Natural killer cell (primary cell): ENCODE data around the gene FLT3LG. TPM values are rescaled to one million over a fixed set of nuclear protein-coding genes. Genes with fewer than 3 reads are reported as not detected.
"Not testable (repeated sequence)": the region's sequence is repeated elsewhere in the genome, so short reads cannot be mapped to it uniquely, and the experiment has no call there.

Experiments used
- ATAC-seq, 3 donors: fragments of 150-1000 bp in 2 of 3; fragments of 200-7000 bp in 1 of 3; cut with Tn5 transposase; 1 replicate in 1 of 3; 2 replicates in 2 of 3; pipeline ENCODE4 v1.10.0; 2021; ENCODE audit warnings: mild to moderate bottlenecking in 2 of 3, moderate library complexity in 2 of 3
- DNase-seq, 2 donors: peaks; one replicate each; pipeline versions ENCODE4 v3.0.0 to v3.0.0-alpha.2; 2013 to 2021; ENCODE audit warnings: mixed read lengths in 1 of 2
- H3K27ac ChIP-seq: one replicate; pipeline ENCODE4 v1.5.1; 2013; ENCODE audit warnings: mild to moderate bottlenecking, low read length
- H3K27me3 ChIP-seq: one replicate; pipeline ENCODE4 v1.6.1; 2013; ENCODE audit warnings: low read length; ENCODE audit not compliant: control insufficient read depth, insufficient read depth
- H3K36me3 ChIP-seq: one replicate; pipeline ENCODE4 v1.6.1; 2013; ENCODE audit warnings: low read length; ENCODE audit not compliant: control insufficient read depth, insufficient read depth
- H3K4me1 ChIP-seq: one replicate; pipeline ENCODE4 v1.6.1; 2013; ENCODE audit warnings: low read length; ENCODE audit not compliant: control insufficient read depth, insufficient read depth
- H3K4me3 ChIP-seq: one replicate; pipeline ENCODE4 v1.5.1; 2013; ENCODE audit warnings: low read length
- H3K9me3 ChIP-seq: one replicate; pipeline ENCODE4 v1.6.1; 2013; ENCODE audit warnings: low read length; ENCODE audit not compliant: control insufficient read depth, insufficient read depth
- H3K27ac Mint-ChIP-seq, 2 donors: one replicate each; pipeline ENCODE4 v1.8.0; 2022; ENCODE audit warnings: mild to moderate bottlenecking in 2 of 2, mixed read lengths in 2 of 2, moderate library complexity in 1 of 2
- H3K27me3 Mint-ChIP-seq, 2 donors: one replicate each; pipeline ENCODE4 v1.8.0; 2022; ENCODE audit warnings: low read depth in 2 of 2, mixed read lengths in 2 of 2
- H3K36me3 Mint-ChIP-seq: one replicate; pipeline ENCODE4 v1.8.0; 2022; ENCODE audit warnings: mixed read lengths
- H3K4me1 Mint-ChIP-seq, 2 donors: one replicate each; pipeline ENCODE4 v1.8.0; 2022; ENCODE audit warnings: mixed read lengths in 2 of 2
- H3K4me3 Mint-ChIP-seq: one replicate; pipeline ENCODE4 v1.8.0; 2022; ENCODE audit warnings: mild to moderate bottlenecking, moderate library complexity, mixed read lengths
- H3K9me3 Mint-ChIP-seq, 2 donors: one replicate each; pipeline ENCODE4 v1.8.0; 2022; ENCODE audit warnings: mixed read lengths in 2 of 2
- WGBS: methylation state at CpG from one replicate; pipeline ENCODE4 v1.1.7; 2013; ENCODE audit warnings: missing lambda C conversion rate; ENCODE audit not compliant: insufficient coverage; 5-methylcytosine and 5-hydroxymethylcytosine counted together
- intact Hi-C: fragments of 100-400 bp; cut with micrococcal nuclease; formaldehyde crosslinking; loops from one replicate; pipeline ENCODE4 v1.14.2; 2022
- total RNA-seq, 4 donors: library from RNA; stranded (reverse); fragments of 120-200 nt in 1 of 4; gene quantifications; one replicate each; pipeline versions ENCODE4 v1.2.3 to v1.2.4, GENCODE V29; 2013 to 2022
- TF ChIP-seq, protein P1 (sequence below): fragments of 200-600 bp; IDR thresholded peaks from one replicate; pipeline ENCODE4 v1.8.0; 2022; ENCODE audit warnings: antibody characterized with exemption

The FLT3LG gene
- total RNA-seq, 3 donors from 2014 or later (not counting 1 experiment from before 2014, with no cell fraction given) = 44.7 to 65.7 (median 64.8) TPM

DNA sequence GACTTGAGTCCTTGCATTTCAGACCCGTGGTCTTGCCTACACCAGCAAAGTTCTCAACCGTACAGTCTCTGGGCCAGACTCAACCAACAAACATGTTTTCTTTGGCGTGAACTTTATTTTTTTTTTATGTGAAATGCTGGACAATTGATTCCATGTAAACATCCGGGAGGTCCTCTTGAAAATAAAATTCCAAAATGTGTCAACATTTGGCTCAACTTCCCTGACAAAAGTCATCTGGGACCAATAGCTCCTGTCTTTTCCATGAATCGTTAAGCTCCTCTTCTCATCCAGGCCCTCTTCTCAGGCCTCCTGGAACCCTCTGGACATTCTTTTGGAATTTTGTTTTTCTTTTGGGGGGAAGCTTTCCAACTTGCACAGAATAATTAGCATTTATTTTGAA is 18.2 kb upstream of the FLT3LG start:
- Histone ChIP-seq H3K36me3 (peaks cover 13% of the 10 kb centered on the region), H3K9me3 (no peaks in the 10 kb centered on the region), H3K27me3 (no peaks in the 10 kb centered on the region), H3K4me1 (peaks cover 47% of the 10 kb centered on the region), H3K4me3 (no peak overlapping the region), H3K27ac (no peak overlapping the region)
- 96% methylated on average over 5 of the region's 5 CpGs for WGBS
- no peak overlapping the region for H3K4me3 Mint-ChIP-seq
- no peaks in the 10 kb centered on the region for H3K9me3 Mint-ChIP-seq
- TF ChIP-seq, protein P1, sequence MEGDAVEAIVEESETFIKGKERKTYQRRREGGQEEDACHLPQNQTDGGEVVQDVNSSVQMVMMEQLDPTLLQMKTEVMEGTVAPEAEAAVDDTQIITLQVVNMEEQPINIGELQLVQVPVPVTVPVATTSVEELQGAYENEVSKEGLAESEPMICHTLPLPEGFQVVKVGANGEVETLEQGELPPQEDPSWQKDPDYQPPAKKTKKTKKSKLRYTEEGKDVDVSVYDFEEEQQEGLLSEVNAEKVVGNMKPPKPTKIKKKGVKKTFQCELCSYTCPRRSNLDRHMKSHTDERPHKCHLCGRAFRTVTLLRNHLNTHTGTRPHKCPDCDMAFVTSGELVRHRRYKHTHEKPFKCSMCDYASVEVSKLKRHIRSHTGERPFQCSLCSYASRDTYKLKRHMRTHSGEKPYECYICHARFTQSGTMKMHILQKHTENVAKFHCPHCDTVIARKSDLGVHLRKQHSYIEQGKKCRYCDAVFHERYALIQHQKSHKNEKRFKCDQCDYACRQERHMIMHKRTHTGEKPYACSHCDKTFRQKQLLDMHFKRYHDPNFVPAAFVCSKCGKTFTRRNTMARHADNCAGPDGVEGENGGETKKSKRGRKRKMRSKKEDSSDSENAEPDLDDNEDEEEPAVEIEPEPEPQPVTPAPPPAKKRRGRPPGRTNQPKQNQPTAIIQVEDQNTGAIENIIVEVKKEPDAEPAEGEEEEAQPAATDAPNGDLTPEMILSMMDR = no peak
- peaks cover 26 to 36% of the 10 kb centered on the region in 2 donors for H3K4me1 Mint-ChIP-seq
- DNase-seq (no peak), ATAC-seq (no peak)
- H3K27ac Mint-ChIP-seq = no peak overlapping the region
- no peaks in the 10 kb centered on the region for H3K36me3 Mint-ChIP-seq
- no peaks in the 10 kb centered on the region for H3K27me3 Mint-ChIP-seq
- intact Hi-C loops = no loop called here

DNA sequence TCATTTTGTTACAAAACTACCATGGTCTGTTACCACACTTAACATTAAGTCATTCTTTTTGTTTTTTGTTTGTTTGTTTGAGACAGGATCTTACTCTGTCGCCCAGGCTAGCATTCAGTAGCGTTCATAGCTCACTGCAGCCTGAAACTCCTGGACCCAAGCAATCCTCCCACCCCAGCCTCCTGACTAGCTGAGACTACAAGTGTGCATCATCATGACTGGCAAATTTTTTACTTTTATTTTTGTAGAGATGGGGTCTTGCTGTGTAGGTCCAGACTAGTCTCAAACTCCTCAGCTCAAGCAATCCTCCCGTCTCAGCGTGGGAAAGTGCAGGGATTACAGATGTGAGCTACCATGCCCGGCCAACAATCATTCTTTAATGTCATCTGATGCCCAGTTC is 17.7 kb upstream of the FLT3LG start:
- intact Hi-C loops = no loop called here
- Mint-ChIP-seq H3K9me3 (no peaks in the 10 kb centered on the region), H3K27ac (no peak overlapping the region), H3K4me1 (peaks cover 24 to 33% of the 10 kb centered on the region in 2 donors), H3K27me3 (no peaks in the 10 kb centered on the region), H3K4me3 (peak overlapping the region; percentile 66), H3K36me3 (no peaks in the 10 kb centered on the region)
- Histone ChIP-seq H3K27ac (no peak overlapping the region), H3K27me3 (no peaks in the 10 kb centered on the region), H3K9me3 (no peaks in the 10 kb centered on the region), H3K36me3 (peaks cover 13% of the 10 kb centered on the region), H3K4me3 (no peak overlapping the region), H3K4me1 (peaks cover 42% of the 10 kb centered on the region)
- ATAC-seq = no peak
- TF ChIP-seq, protein P1 = no peak
- WGBS = 92% methylated on average over 5 of the region's 5 CpGs
- DNase-seq = no peak

DNA sequence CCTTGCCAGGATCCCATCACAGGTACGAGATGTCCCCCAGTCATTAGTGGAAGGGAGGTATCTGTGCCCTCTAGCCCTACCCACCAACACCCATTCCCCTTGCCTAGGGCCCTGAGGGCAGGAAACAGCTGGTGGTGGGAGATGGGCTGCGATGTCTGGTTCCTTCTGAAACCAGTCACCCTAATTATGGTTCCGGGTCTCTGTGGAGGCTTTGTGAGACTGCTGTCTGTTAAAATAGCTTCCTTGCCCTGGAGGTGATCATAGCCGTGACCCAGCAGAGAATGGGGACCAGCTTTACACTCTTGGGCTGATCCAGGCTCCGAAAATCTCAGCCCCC is 15.5 kb upstream of the FLT3LG start:
- Mint-ChIP-seq H3K36me3 (no peaks in the 10 kb centered on the region), H3K27ac (peak overlapping the region in 1 of 2 donors; percentile 13), H3K9me3 (no peaks in the 10 kb centered on the region), H3K4me3 (no peak overlapping the region), H3K27me3 (no peaks in the 10 kb centered on the region), H3K4me1 (peaks cover 9 to 14% of the 10 kb centered on the region in 2 donors)
- peaks cover 18% of the 10 kb centered on the region for H3K36me3 ChIP-seq
- H3K27me3 ChIP-seq = no peaks in the 10 kb centered on the region
- H3K4me3 ChIP-seq = no peak overlapping the region
- H3K27ac ChIP-seq = peak overlapping the region; percentile 80
- peaks cover 27% of the 10 kb centered on the region for H3K4me1 ChIP-seq
- intact Hi-C loops = no loop called here
- H3K9me3 ChIP-seq = no peaks in the 10 kb centered on the region
- 69% methylated on average over 4 of the region's 5 CpGs for WGBS
- ATAC-seq = no peak
- no peak for DNase-seq
- TF ChIP-seq, protein P1 = no peak

DNA sequence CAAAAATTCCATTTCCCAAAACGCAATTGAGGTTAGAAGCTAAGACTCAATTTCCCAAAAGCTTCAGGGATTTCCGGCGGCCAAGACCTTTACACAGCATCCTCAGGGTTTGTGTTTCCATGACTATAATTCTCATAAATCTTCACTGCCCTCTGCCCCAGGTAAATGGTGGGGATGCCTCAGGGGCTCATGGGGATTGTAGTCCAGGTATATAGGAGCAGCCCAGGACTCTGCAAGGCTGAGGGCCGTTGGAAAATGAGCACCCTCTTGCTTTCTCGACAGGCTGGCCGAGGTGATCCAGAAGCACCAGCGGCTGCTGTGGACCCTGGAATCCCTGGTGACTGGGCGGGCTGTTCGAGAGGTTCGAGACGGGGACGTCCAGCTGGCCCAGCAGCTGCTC is 14.6 kb upstream of the FLT3LG start:
- no peaks in the 10 kb centered on the region for H3K9me3 Mint-ChIP-seq
- DNase-seq = no peak
- no peak overlapping the region for H3K27ac Mint-ChIP-seq
- Histone ChIP-seq H3K27ac (no peak overlapping the region), H3K27me3 (no peaks in the 10 kb centered on the region), H3K4me3 (no peak overlapping the region), H3K4me1 (peaks cover 19% of the 10 kb centered on the region), H3K36me3 (peaks cover 24% of the 10 kb centered on the region), H3K9me3 (no peaks in the 10 kb centered on the region)
- no peaks in the 10 kb centered on the region for H3K27me3 Mint-ChIP-seq
- TF ChIP-seq, protein P1 = no peak
- H3K36me3 Mint-ChIP-seq = no peaks in the 10 kb centered on the region
- no peak for ATAC-seq
- intact Hi-C loops = no loop called here
- WGBS = 92% methylated on average over 12 of the region's 12 CpGs
- H3K4me3 Mint-ChIP-seq = no peak overlapping the region
- H3K4me1 Mint-ChIP-seq = peaks cover 0 to 6% of the 10 kb centered on the region in 2 donors

DNA sequence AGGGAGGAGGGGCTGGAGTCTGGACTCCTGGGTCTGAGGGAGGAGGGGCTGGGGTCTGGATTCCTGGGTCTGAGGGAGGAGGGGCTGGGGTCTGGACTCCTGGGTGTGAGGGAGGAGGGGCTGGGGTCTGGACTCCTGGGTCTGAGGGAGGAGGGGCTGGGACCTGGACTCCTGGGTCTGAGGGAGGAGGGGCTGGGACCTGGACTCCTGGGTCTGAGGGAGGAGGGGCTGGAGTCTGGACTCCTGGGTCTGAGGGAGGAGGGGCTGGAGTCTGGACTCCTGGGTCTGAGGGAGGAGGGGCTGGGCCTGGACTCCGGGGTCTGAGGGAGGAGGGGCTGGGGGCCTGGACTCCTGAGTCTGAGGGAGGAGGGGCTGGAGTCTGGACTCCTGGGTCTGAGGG is 12.9 kb upstream of the FLT3LG start:
- H3K27me3 Mint-ChIP-seq, H3K27ac ChIP-seq, DNase-seq, H3K4me1 Mint-ChIP-seq, intact Hi-C loops, H3K27me3 ChIP-seq, H3K4me3 Mint-ChIP-seq, ATAC-seq, H3K27ac Mint-ChIP-seq, H3K4me3 ChIP-seq, H3K36me3 Mint-ChIP-seq, H3K9me3 Mint-ChIP-seq, H3K9me3 ChIP-seq: not testable (repeated sequence)
- no CpG with 5 or more reads among the region's 1 CpG for WGBS
- Histone ChIP-seq H3K36me3 (peaks cover 38% of the 10 kb centered on the region), H3K4me1 (peaks cover 15% of the 10 kb centered on the region)
